Duodenal mucosa (tissue), 2 donors: ENCODE results near the gene ADAMTS12.

Experiments used
- H3K27ac ChIP-seq: one replicate; pipeline ENCODE4 v1.7.0; 2013; ENCODE audit warnings: low read depth, low read length
- H3K27me3 ChIP-seq, 2 donors: one replicate each; pipeline ENCODE4 v1.7.0; 2013; ENCODE audit warnings: low read length in 2 of 2, control low read depth in 1 of 2; ENCODE audit not compliant: insufficient read depth in 2 of 2, control insufficient read depth in 1 of 2
- H3K36me3 ChIP-seq, 2 donors: one replicate each; pipeline ENCODE4 v1.7.0; 2013; ENCODE audit warnings: low read length in 2 of 2, control low read depth in 1 of 2; ENCODE audit not compliant: insufficient read depth in 2 of 2, control insufficient read depth in 1 of 2
- H3K4me1 ChIP-seq, 2 donors: one replicate each; pipeline ENCODE4 v1.7.0; 2013; ENCODE audit warnings: low read length in 2 of 2, control low read depth in 1 of 2; ENCODE audit not compliant: insufficient read depth in 2 of 2, control insufficient read depth in 1 of 2
- H3K4me3 ChIP-seq, 2 donors: one replicate each; pipeline ENCODE4 v1.7.0; 2013; ENCODE audit warnings: low read length in 2 of 2, low read depth in 1 of 2
- H3K9ac ChIP-seq, 2 donors: one replicate each; pipeline ENCODE4 v1.7.0; 2013; ENCODE audit warnings: low read length in 2 of 2, low read depth in 1 of 2
- H3K9me3 ChIP-seq, 2 donors: one replicate each; pipeline ENCODE4 v1.7.0; 2013; ENCODE audit warnings: low read length in 2 of 2, control low read depth in 1 of 2; ENCODE audit not compliant: control insufficient read depth in 1 of 2

The ADAMTS12 gene

GRCh38 chr5:33507426-33507825 lies 384.4 kb downstream of the ADAMTS12 start:
- H3K9ac ChIP-seq: no peak overlapping the region
- H3K4me3 ChIP-seq: no peak overlapping the region
- no peaks in the 10 kb centered on the region for H3K4me1 ChIP-seq
- H3K27ac ChIP-seq: no peak overlapping the region
- H3K27me3 ChIP-seq: no peaks in the 10 kb centered on the region
- no peaks in the 10 kb centered on the region for H3K36me3 ChIP-seq
- H3K9me3 ChIP-seq: no peaks in the 10 kb centered on the region

- no peaks in the 10 kb centered on the region for H3K9me3 ChIP-seq
- no peaks in the 10 kb centered on the region for H3K4me1 ChIP-seq
- no peak overlapping the region for H3K27ac ChIP-seq
- no peaks in the 10 kb centered on the region for H3K27me3 ChIP-seq
- no peaks in the 10 kb centered on the region for H3K36me3 ChIP-seq
- H3K9ac ChIP-seq: no peak overlapping the region
- no peak overlapping the region for H3K4me3 ChIP-seq
Measured at GRCh38 chr5:33504570-33504969, 387.2 kb downstream of the ADAMTS12 start.

- no peak overlapping the region for H3K4me3 ChIP-seq
- H3K27me3 ChIP-seq: no peaks in the 10 kb centered on the region
Measured at GRCh38 chr5:33501899-33502298, 389.9 kb downstream of the ADAMTS12 start.

GRCh38 chr5:33501260-33501659 lies 390.5 kb downstream of the ADAMTS12 start:
- H3K4me1 ChIP-seq: no peaks in the 10 kb centered on the region
- H3K27me3 ChIP-seq: no peaks in the 10 kb centered on the region
- no peaks in the 10 kb centered on the region for H3K9me3 ChIP-seq
- no peak overlapping the region for H3K9ac ChIP-seq
- H3K4me3 ChIP-seq: no peak overlapping the region
- no peaks in the 10 kb centered on the region for H3K36me3 ChIP-seq
- no peak overlapping the region for H3K27ac ChIP-seq

More at GRCh38 chr5:33501899-33502298, 389.9 kb downstream of the ADAMTS12 start:
- Histone ChIP-seq H3K4me1 (no peaks in the 10 kb centered on the region), H3K36me3 (no peaks in the 10 kb centered on the region), H3K27ac (no peak overlapping the region), H3K9ac (no peak overlapping the region), H3K9me3 (no peaks in the 10 kb centered on the region)

GRCh38 chr5:33494466-33494865 lies 397.3 kb downstream of the ADAMTS12 start:
- Histone ChIP-seq H3K27me3 (no peaks in the 10 kb centered on the region), H3K9ac (no peak overlapping the region), H3K4me1 (no peaks in the 10 kb centered on the region), H3K27ac (no peak overlapping the region), H3K9me3 (no peaks in the 10 kb centered on the region), H3K4me3 (no peak overlapping the region), H3K36me3 (no peaks in the 10 kb centered on the region)

- Histone ChIP-seq H3K9ac (no peak overlapping the region), H3K4me1 (no peaks in the 10 kb centered on the region), H3K9me3 (no peaks in the 10 kb centered on the region), H3K4me3 (no peak overlapping the region), H3K36me3 (no peaks in the 10 kb centered on the region), H3K27me3 (no peaks in the 10 kb centered on the region), H3K27ac (no peak overlapping the region)
Measured at GRCh38 chr5:33491941-33492340, 399.8 kb downstream of the ADAMTS12 start.

- Histone ChIP-seq H3K9ac (no peak overlapping the region), H3K9me3 (no peaks in the 10 kb centered on the region), H3K4me3 (no peak overlapping the region), H3K4me1 (no peaks in the 10 kb centered on the region), H3K36me3 (no peaks in the 10 kb centered on the region), H3K27me3 (no peaks in the 10 kb centered on the region), H3K27ac (no peak overlapping the region)
Measured at GRCh38 chr5:33490071-33490665, 401.6 kb downstream of the ADAMTS12 start.

GRCh38 chr5:33489481-33490067 lies 402.2 kb downstream of the ADAMTS12 start:
- no peak overlapping the region for H3K9ac ChIP-seq
- no peaks in the 10 kb centered on the region for H3K9me3 ChIP-seq
- H3K27me3 ChIP-seq: no peaks in the 10 kb centered on the region
- H3K27ac ChIP-seq: no peak overlapping the region
- no peaks in the 10 kb centered on the region for H3K36me3 ChIP-seq
- no peaks in the 10 kb centered on the region for H3K4me1 ChIP-seq
- H3K4me3 ChIP-seq: no peak overlapping the region

GRCh38 chr5:33488558-33489355 lies 403.0 kb downstream of the ADAMTS12 start:
- no peaks in the 10 kb centered on the region for H3K36me3 ChIP-seq

GRCh38 chr5:33487236-33487635 lies 404.6 kb downstream of the ADAMTS12 start:
- no peak overlapping the region for H3K27ac ChIP-seq
- H3K4me3 ChIP-seq: no peak overlapping the region
- H3K36me3 ChIP-seq: no peaks in the 10 kb centered on the region
- no peaks in the 10 kb centered on the region for H3K9me3 ChIP-seq
- H3K9ac ChIP-seq: no peak overlapping the region
- no peaks in the 10 kb centered on the region for H3K27me3 ChIP-seq
- H3K4me1 ChIP-seq: no peaks in the 10 kb centered on the region

More at GRCh38 chr5:33488558-33489355, 403.0 kb downstream of the ADAMTS12 start:
- Histone ChIP-seq H3K27me3 (no peaks in the 10 kb centered on the region), H3K4me1 (no peaks in the 10 kb centered on the region), H3K9me3 (no peaks in the 10 kb centered on the region), H3K9ac (no peak overlapping the region), H3K4me3 (no peak overlapping the region), H3K27ac (no peak overlapping the region)
